IMR-90 (cell line): ENCODE data around the gene IL23R. TPM values are rescaled to one million over a fixed set of nuclear protein-coding genes. Genes with fewer than 3 reads are reported as not detected.

Source experiments
- ATAC-seq: fragments of 200-7000 bp; cut with Tn5 transposase; 2 replicates; pipeline ENCODE4 v1.9.1; 2020; ENCODE audit warnings: low read depth, mild to moderate bottlenecking, moderate library complexity
- BruUV-seq: library from RNA; stranded (reverse); fragments of 400-500 nt; replicated peaks from 2 replicates; lab custom pipeline; 2021; lab: Mats Ljungman, UMichigan
- CTCF ChIA-PET: fragments of 300-600 bp; formaldehyde crosslinking; extraction: SDS; loops from one replicate; lab custom pipeline; 2021; ENCODE audit warnings: antibody characterized with exemption; lab: Yijun Ruan, JAX
- POLR2A ChIA-PET: fragments of 300-600 bp; sonication (Branson Sonifier 250); formaldehyde crosslinking; loops from one replicate; lab custom pipeline; 2022; ENCODE audit warnings: antibody characterized with exemption; ENCODE audit not compliant: unreplicated experiment; lab: Charles Lee
- DNase-seq: peaks from one replicate; pipeline ENCODE4 v3.0.0; 2013
- H2AFZ ChIP-seq: replicated peaks from 2 replicates; pipeline ENCODE3; 2013; ENCODE audit warnings: low read length, mild to moderate bottlenecking; ENCODE audit not compliant: poor library complexity
- H2AK5ac ChIP-seq: 2 replicates; pipeline ENCODE4 v1.6.1; 2013; ENCODE audit warnings: low read depth, low read length, inconsistent platforms
- H2AK9ac ChIP-seq: replicated peaks from 2 replicates; pipeline ENCODE3; 2013; ENCODE audit warnings: mild to moderate bottlenecking, low read depth, low read length, moderate library complexity; ENCODE audit not compliant: poor library complexity
- H2BK120ac ChIP-seq: 2 replicates; pipeline ENCODE4 v1.6.1; 2013; ENCODE audit warnings: low read depth, low read length, inconsistent platforms
- H2BK15ac ChIP-seq: 3 replicates; pipeline ENCODE4 v1.6.1; 2013; ENCODE audit warnings: low read depth, low read length, inconsistent platforms
- H2BK20ac ChIP-seq: 2 replicates; pipeline ENCODE4 v1.6.1; 2013; ENCODE audit warnings: low read depth, mild to moderate bottlenecking, inconsistent platforms, low read length, moderate library complexity
- H2BK5ac ChIP-seq: 2 replicates; pipeline ENCODE4 v1.6.1; 2013; ENCODE audit warnings: mild to moderate bottlenecking, low read depth, low read length, inconsistent platforms; ENCODE audit not compliant: poor library complexity, severe bottlenecking
- H3K14ac ChIP-seq: replicated peaks from 2 replicates; pipeline ENCODE4 v1.6.1; 2013; ENCODE audit warnings: low read depth, low read length, inconsistent platforms
- H3K18ac ChIP-seq: 2 replicates; pipeline ENCODE4 v1.6.1; 2013; ENCODE audit warnings: low read depth, low read length, control low read depth
- H3K23ac ChIP-seq: 2 replicates; pipeline ENCODE4 v1.6.1; 2013; ENCODE audit warnings: low read depth, low read length, inconsistent platforms
- H3K27ac ChIP-seq: 2 replicates; pipeline ENCODE4 v1.5.1; 2013; ENCODE audit warnings: mild to moderate bottlenecking, control low read depth, low read length; ENCODE audit not compliant: insufficient read depth
- H3K27me3 ChIP-seq: 2 replicates; pipeline ENCODE4 v1.6.1; 2013; ENCODE audit warnings: low read length; ENCODE audit not compliant: control insufficient read depth, insufficient read depth
- H3K36me3 ChIP-seq: 2 replicates; pipeline ENCODE4 v1.6.1; 2013; ENCODE audit warnings: low read length, mixed read lengths; ENCODE audit not compliant: control insufficient read depth, insufficient read depth
- H3K4ac ChIP-seq: 2 replicates; pipeline ENCODE4 v1.6.1; 2013; ENCODE audit warnings: low read depth, low read length, inconsistent platforms
- H3K4me1 ChIP-seq: 2 replicates; pipeline ENCODE4 v1.6.1; 2013; ENCODE audit warnings: low read length, mixed read lengths; ENCODE audit not compliant: control insufficient read depth, insufficient read depth
- H3K4me2 ChIP-seq: 2 replicates; pipeline ENCODE4 v1.6.1; 2013; ENCODE audit warnings: low read depth, mild to moderate bottlenecking, control low read depth, low read length, moderate library complexity
- H3K4me3 ChIP-seq: 2 replicates; pipeline ENCODE4 v1.5.1; 2013; ENCODE audit warnings: low read depth, mild to moderate bottlenecking, control low read depth, low read length, moderate library complexity; ENCODE audit not compliant: insufficient read depth
- H3K56ac ChIP-seq: 2 replicates; pipeline ENCODE4 v1.6.1; 2013; ENCODE audit warnings: low read length, inconsistent platforms; ENCODE audit not compliant: insufficient read depth; ENCODE audit errors: extremely low read depth
- H3K79me1 ChIP-seq, 2 experiments: 2 replicates each; pipeline ENCODE4 v1.6.1; 2013; ENCODE audit warnings: low read length in 2 of 2, inconsistent platforms in 1 of 2, low read depth in 1 of 2
- H3K9ac ChIP-seq: 2 replicates; pipeline ENCODE4 v1.6.1; 2013; ENCODE audit warnings: low read depth, low read length, control low read depth
- H3K9me1 ChIP-seq: 2 replicates; pipeline ENCODE4 v1.6.1; 2013; ENCODE audit warnings: low read length, inconsistent platforms; ENCODE audit not compliant: insufficient read depth
- H3K9me3 ChIP-seq: 2 replicates; pipeline ENCODE4 v1.6.1; 2013; ENCODE audit warnings: low read length; ENCODE audit not compliant: control insufficient read depth, insufficient read depth
- H4K20me1 ChIP-seq: 2 replicates; pipeline ENCODE4 v1.6.1; 2013; ENCODE audit warnings: low read length, inconsistent platforms; ENCODE audit not compliant: insufficient read depth
- H4K5ac ChIP-seq: 2 replicates; pipeline ENCODE4 v1.6.1; 2013; ENCODE audit warnings: mild to moderate bottlenecking, low read depth, low read length, control low read depth
- H4K8ac ChIP-seq, 2 experiments: 2 replicates each; pipeline ENCODE4 v1.6.1; 2013; ENCODE audit warnings: low read depth in 2 of 2, low read length in 2 of 2, control low read depth in 1 of 2, inconsistent platforms in 1 of 2
- H4K91ac ChIP-seq: 2 replicates; pipeline ENCODE4 v1.6.1; 2013; ENCODE audit warnings: low read depth, low read length, inconsistent platforms; ENCODE audit not compliant: insufficient read depth
- BHLHE40 ChIP-seq: fragments of 150-350 bp; IDR thresholded peaks from 2 replicates; pipeline ENCODE4 v1.6.1; 2016; ENCODE audit warnings: mild to moderate bottlenecking, low read depth, low read length
- CEBPB ChIP-seq: IDR thresholded peaks from 2 replicates; pipeline ENCODE4 v1.6.1; 2012; ENCODE audit warnings: low read depth, low read length, improper control_type of control experiment
- CHD1 ChIP-seq: IDR thresholded peaks from 2 replicates; pipeline ENCODE4 v1.6.1; 2012; ENCODE audit warnings: low read depth, low read length, improper control_type of control experiment
- FOS ChIP-seq: fragments of 150-350 bp; IDR thresholded peaks from 2 replicates; pipeline ENCODE4 v1.6.1; 2016; ENCODE audit warnings: low read depth, low read length
- MAFK ChIP-seq: IDR thresholded peaks from 2 replicates; pipeline ENCODE4 v1.6.1; 2012; ENCODE audit warnings: low read depth, low read length, improper control_type of control experiment
- MAZ ChIP-seq: IDR thresholded peaks from 2 replicates; pipeline ENCODE4 v1.6.1; 2012; ENCODE audit warnings: low read depth, mild to moderate bottlenecking, low read length, improper control_type of control experiment, moderate library complexity, borderline replicate concordance
- MXI1 ChIP-seq: IDR thresholded peaks from 2 replicates; pipeline ENCODE4 v1.6.1; 2012; ENCODE audit warnings: low read depth, mild to moderate bottlenecking, low read length, moderate library complexity, borderline replicate concordance
- NFE2L2 ChIP-seq: fragments of 150-350 bp; IDR thresholded peaks from 2 replicates; pipeline ENCODE4 v1.6.1; 2016; ENCODE audit warnings: low read depth, mild to moderate bottlenecking, low read length
- POLR2A ChIP-seq: IDR thresholded peaks from 2 replicates; pipeline ENCODE4 v1.6.1; 2012; ENCODE audit warnings: mild to moderate bottlenecking, low read depth, low read length
- RAD21 ChIP-seq: IDR thresholded peaks from 2 replicates; pipeline ENCODE4 v1.6.1; 2012; ENCODE audit warnings: low read length, improper control_type of control experiment
- RCOR1 ChIP-seq: IDR thresholded peaks from 2 replicates; pipeline ENCODE4 v1.6.1; 2012; ENCODE audit warnings: mild to moderate bottlenecking, low read length, improper control_type of control experiment; ENCODE audit not compliant: insufficient replicate concordance
- RFX5 ChIP-seq: IDR thresholded peaks from 2 replicates; pipeline ENCODE4 v1.8.0; 2012; ENCODE audit warnings: low read depth, mild to moderate bottlenecking, low read length, moderate library complexity
- SMC3 ChIP-seq: fragments of 150-350 bp; IDR thresholded peaks from 2 replicates; pipeline ENCODE4 v1.6.1; 2016; ENCODE audit warnings: low read depth, mild to moderate bottlenecking, antibody characterized with exemption, low read length, moderate library complexity
- WGBS, 2 experiments: methylation state at CpG; one replicate each; pipeline versions ENCODE4 v1.1.5 to v1.1.7; 2013; ENCODE audit warnings: missing lambda C conversion rate in 2 of 2; ENCODE audit not compliant: insufficient read length in 1 of 2; ENCODE audit errors: extremely low coverage in 2 of 2; 5-methylcytosine and 5-hydroxymethylcytosine counted together
- dilution Hi-C: fragments of 300-500 bp; cut with HindIII; formaldehyde crosslinking; loops from one replicate; pipeline ENCODE4 v1.14.3; 2018; ENCODE audit warnings: low sequenced_read_pairs; ENCODE audit not compliant: unreplicated experiment
- in situ Hi-C: fragments of 300-500 bp; cut with MboI; formaldehyde crosslinking; loops from 3 replicates; pipeline ENCODE4 v1.14.3; 2019; ENCODE audit warnings: low sequenced_read_pairs, inconsistent platforms, mixed read lengths
- intact Hi-C: fragments of 100-400 bp; cut with micrococcal nuclease; formaldehyde crosslinking; loops from 2 replicates; pipeline ENCODE4 v1.10.0; 2022
- polyA plus RNA-seq, 3 experiments: library from polyadenylated mRNA; depleted of rRNA; stranded (reverse); fragments of >200 nt; gene quantifications; 2 replicates each; pipeline ENCODE4 v1.2.3, GENCODE V29; 2012; ENCODE audit warnings: low replicate concordance in 1 of 3
- total RNA-seq: library from RNA; depleted of rRNA; stranded (reverse); fragments of >200 nt; gene quantifications from 2 replicates; pipeline ENCODE4 v1.2.3, GENCODE V29; 2012
- TF ChIP-seq, protein P1 (sequence below): fragments of 150-350 bp; IDR thresholded peaks from 2 replicates; pipeline ENCODE4 v1.6.1; 2017; ENCODE audit warnings: mild to moderate bottlenecking, antibody characterized with exemption, low read length, low read depth
- TF ChIP-seq, protein P2 (sequence below): conservative IDR thresholded peaks from 2 replicates; pipeline ENCODE4 v1.5.1; 2012; ENCODE audit warnings: mild to moderate bottlenecking, low read depth, low read length, improper control_type of control experiment
- TF ChIP-seq, protein P3 (sequence below): fragments of 150-350 bp; IDR thresholded peaks from 2 replicates; pipeline ENCODE4 v1.6.1; 2016; ENCODE audit warnings: low read depth, mild to moderate bottlenecking, low read length, moderate library complexity, borderline replicate concordance

Gene IL23R
- total and polyA plus RNA-seq, 2 of the 4 experiments (the other 2 are of a cell fraction), result not detected

DNA sequence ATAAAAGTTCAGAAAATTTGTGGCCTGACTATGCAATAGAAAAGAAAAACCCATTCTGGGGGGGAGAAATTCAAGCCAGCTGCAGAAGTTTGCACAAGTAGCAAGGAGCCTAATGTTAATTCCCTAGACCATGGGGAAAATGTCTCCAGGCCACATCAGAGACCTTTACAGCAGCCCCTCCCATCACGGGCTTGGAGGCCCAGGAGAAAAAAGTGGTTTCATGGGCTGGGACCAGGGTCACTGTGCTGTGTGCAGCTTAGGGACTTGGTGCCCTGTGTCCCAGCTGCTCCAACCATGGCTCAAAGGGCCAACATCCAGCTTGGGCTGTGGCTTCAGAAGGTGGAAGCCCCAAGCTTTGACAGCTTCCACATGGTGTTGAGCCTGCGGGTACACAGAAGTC is 42.0 kb downstream of the IL23R start:
- intact Hi-C loops, result no loop called here
- POLR2A ChIA-PET, result no interaction called here
- DNase-seq (no peak), ATAC-seq (no peak)
- Histone ChIP-seq H3K23ac (no peak overlapping the region), H2BK15ac (no peak overlapping the region), H3K9ac (no peak overlapping the region), H4K5ac (no peak overlapping the region), H3K79me1 (no peaks in the 10 kb centered on the region), H4K8ac (no peak overlapping the region), H2BK120ac (no peak overlapping the region), H3K36me3 (no peaks in the 10 kb centered on the region), H3K4me1 (no peaks in the 10 kb centered on the region), H2BK20ac (no peak overlapping the region), H2AK5ac (no peak overlapping the region), H3K27ac (no peak overlapping the region), H4K20me1 (no peaks in the 10 kb centered on the region), H3K14ac (no peak overlapping the region), H4K91ac (no peak overlapping the region), H3K18ac (no peak overlapping the region), H2BK5ac (no peak overlapping the region), H3K27me3 (peaks cover 4% of the 10 kb centered on the region; the same call in 1 of the 2 replicates), H3K9me3 (no peaks in the 10 kb centered on the region), H3K4ac (no peak overlapping the region), H2AK9ac (no peak overlapping the region), H3K9me1 (no peaks in the 10 kb centered on the region), H3K4me2 (no peak overlapping the region), H2AFZ (no peak overlapping the region), H3K56ac (no peak overlapping the region), H3K4me3 (no peak overlapping the region)
- dilution Hi-C loops, result no loop called here
- BruUV-seq, result no TSS peak
- TF ChIP-seq RAD21, result no peak
- TF ChIP-seq NFE2L2, result no peak
- no peak for TF ChIP-seq MAFK
- no peak for TF ChIP-seq CEBPB
- TF ChIP-seq SMC3, result no peak
- no peak for TF ChIP-seq MXI1
- no peak for TF ChIP-seq CHD1
- TF ChIP-seq RFX5, result no peak
- no peak for TF ChIP-seq MAZ
- TF ChIP-seq, protein P1, sequence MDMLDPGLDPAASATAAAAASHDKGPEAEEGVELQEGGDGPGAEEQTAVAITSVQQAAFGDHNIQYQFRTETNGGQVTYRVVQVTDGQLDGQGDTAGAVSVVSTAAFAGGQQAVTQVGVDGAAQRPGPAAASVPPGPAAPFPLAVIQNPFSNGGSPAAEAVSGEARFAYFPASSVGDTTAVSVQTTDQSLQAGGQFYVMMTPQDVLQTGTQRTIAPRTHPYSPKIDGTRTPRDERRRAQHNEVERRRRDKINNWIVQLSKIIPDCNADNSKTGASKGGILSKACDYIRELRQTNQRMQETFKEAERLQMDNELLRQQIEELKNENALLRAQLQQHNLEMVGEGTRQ, result no peak
- no peak for TF ChIP-seq BHLHE40
- TF ChIP-seq RCOR1, result no peak
- TF ChIP-seq, protein P2, sequence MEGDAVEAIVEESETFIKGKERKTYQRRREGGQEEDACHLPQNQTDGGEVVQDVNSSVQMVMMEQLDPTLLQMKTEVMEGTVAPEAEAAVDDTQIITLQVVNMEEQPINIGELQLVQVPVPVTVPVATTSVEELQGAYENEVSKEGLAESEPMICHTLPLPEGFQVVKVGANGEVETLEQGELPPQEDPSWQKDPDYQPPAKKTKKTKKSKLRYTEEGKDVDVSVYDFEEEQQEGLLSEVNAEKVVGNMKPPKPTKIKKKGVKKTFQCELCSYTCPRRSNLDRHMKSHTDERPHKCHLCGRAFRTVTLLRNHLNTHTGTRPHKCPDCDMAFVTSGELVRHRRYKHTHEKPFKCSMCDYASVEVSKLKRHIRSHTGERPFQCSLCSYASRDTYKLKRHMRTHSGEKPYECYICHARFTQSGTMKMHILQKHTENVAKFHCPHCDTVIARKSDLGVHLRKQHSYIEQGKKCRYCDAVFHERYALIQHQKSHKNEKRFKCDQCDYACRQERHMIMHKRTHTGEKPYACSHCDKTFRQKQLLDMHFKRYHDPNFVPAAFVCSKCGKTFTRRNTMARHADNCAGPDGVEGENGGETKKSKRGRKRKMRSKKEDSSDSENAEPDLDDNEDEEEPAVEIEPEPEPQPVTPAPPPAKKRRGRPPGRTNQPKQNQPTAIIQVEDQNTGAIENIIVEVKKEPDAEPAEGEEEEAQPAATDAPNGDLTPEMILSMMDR, result no peak
- TF ChIP-seq FOS, result no peak
- TF ChIP-seq POLR2A, result no peak
- TF ChIP-seq, protein P3, sequence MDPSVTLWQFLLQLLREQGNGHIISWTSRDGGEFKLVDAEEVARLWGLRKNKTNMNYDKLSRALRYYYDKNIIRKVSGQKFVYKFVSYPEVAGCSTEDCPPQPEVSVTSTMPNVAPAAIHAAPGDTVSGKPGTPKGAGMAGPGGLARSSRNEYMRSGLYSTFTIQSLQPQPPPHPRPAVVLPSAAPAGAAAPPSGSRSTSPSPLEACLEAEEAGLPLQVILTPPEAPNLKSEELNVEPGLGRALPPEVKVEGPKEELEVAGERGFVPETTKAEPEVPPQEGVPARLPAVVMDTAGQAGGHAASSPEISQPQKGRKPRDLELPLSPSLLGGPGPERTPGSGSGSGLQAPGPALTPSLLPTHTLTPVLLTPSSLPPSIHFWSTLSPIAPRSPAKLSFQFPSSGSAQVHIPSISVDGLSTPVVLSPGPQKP, result no peak
- in situ Hi-C loops, result no loop called here
- WGBS, 2 experiments, result no CpG with 5 or more reads among the region's 2 CpGs
- CTCF ChIA-PET, result interaction anchor here (0.5 kb wide), 1 partner anchor 59 kb away, joined by 3 read pairs; no protein-coding TSS in a partner anchor
